Erythroblast (primary cell): ENCODE results near the gene CHST8.

Experiments used
- GATA1 ChIP-seq: IDR thresholded peaks from 2 replicates; pipeline ENCODE4 v1.6.1; 2011; ENCODE audit warnings: low read depth, mild to moderate bottlenecking, control low read depth, low read length, moderate library complexity
- POLR2A ChIP-seq: IDR thresholded peaks from 2 replicates; pipeline ENCODE4 v1.6.1; 2011; ENCODE audit warnings: mild to moderate bottlenecking, low read length

- TF ChIP-seq POLR2A (no peak), GATA1 (no peak)
These were observed 2.9 kb upstream of the CHST8 start for GRCh38 chr19:33618884-33619283.
